ENCODE data around the gene ACSL3. TPM values are rescaled to one million over a fixed set of nuclear protein-coding genes. Genes with fewer than 3 reads are reported as not detected.
A peak's percentile ranks its signal among the peaks of the same experiment; 100 is the strongest.

ACSL3 gene
- total RNA-seq, 4 donors from 2014 or later: 31.1 to 56.3 (median 52.5) TPM

- H3K4me3 ChIP-seq: no peak overlapping the region
- no peak for DNase-seq (ENCODE audit: extremely low spot score)
- intact Hi-C loops (cut with DNase I): loop anchor here (5.0 kb wide), 1 partner anchor 216 kb away; no protein-coding TSS in a partner anchor
- H3K4me1 ChIP-seq: peaks cover 32 to 73% (median 59%) of the 10 kb centered on the region in 4 donors
- TF ChIP-seq, protein P1, sequence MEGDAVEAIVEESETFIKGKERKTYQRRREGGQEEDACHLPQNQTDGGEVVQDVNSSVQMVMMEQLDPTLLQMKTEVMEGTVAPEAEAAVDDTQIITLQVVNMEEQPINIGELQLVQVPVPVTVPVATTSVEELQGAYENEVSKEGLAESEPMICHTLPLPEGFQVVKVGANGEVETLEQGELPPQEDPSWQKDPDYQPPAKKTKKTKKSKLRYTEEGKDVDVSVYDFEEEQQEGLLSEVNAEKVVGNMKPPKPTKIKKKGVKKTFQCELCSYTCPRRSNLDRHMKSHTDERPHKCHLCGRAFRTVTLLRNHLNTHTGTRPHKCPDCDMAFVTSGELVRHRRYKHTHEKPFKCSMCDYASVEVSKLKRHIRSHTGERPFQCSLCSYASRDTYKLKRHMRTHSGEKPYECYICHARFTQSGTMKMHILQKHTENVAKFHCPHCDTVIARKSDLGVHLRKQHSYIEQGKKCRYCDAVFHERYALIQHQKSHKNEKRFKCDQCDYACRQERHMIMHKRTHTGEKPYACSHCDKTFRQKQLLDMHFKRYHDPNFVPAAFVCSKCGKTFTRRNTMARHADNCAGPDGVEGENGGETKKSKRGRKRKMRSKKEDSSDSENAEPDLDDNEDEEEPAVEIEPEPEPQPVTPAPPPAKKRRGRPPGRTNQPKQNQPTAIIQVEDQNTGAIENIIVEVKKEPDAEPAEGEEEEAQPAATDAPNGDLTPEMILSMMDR (IDR thresholded peaks at IDR 0.05): no peak
- TF ChIP-seq POLR2A (IDR thresholded peaks at IDR 0.05; ENCODE audit: low read depth) (no peak), EP300 (IDR thresholded peaks at IDR 0.05) (no peak)
- no peaks in the 10 kb centered on the region for H3K27me3 ChIP-seq
- 90% methylated on average over 10 of the region's 10 CpGs for WGBS
- peaks cover 0 to 26% (median 18%) of the 10 kb centered on the region in 4 donors for H3K36me3 ChIP-seq
- H3K27ac ChIP-seq (replicated peaks in 1 of 4): no peak overlapping the region
- H3K9me3 ChIP-seq: no peaks in the 10 kb centered on the region
Observed at GRCh38 chr2:222907790-222908441, 47.1 kb downstream of the ACSL3 start.

DNA sequence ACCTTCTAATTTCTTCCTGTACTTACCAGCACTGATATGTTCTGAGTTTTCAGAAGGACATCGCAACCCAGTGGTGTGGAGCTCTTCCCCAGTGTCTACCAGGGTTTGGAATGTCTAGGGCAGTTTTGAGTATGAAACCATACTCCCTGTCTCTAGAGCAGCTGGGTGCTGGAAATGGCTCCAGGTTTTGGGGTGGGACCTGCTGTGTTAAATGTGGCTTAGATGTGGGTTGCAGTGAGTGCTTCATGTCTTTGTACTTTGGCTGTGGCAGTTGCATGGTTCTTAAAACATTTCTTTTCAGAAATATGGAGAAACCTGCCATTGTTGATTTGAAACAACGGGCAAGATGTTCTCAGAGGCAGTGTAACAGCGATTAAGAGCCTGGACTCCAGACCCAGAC, 48.5 kb downstream of the ACSL3 start:
- Histone ChIP-seq H3K4me1 (peaks cover 40 to 71% (median 61%) of the 10 kb centered on the region in 4 donors), H3K36me3 (peaks cover 0 to 26% (median 18%) of the 10 kb centered on the region in 4 donors), H3K9me3 (no peaks in the 10 kb centered on the region), H3K4me3 (no peak overlapping the region), H3K27me3 (no peaks in the 10 kb centered on the region), H3K27ac (replicated peaks in 1 of 4) (no peak overlapping the region)
- TF ChIP-seq EP300 (IDR thresholded peaks at IDR 0.05): no peak
- TF ChIP-seq POLR2A (IDR thresholded peaks at IDR 0.05; ENCODE audit: low read depth): no peak
- TF ChIP-seq, protein P1 (IDR thresholded peaks at IDR 0.05): no peak
- no peak for TF ChIP-seq POLR2AphosphoS5 (IDR thresholded peaks at IDR 0.05)
- WGBS: 91% methylated on average over 3 of the region's 3 CpGs
- no peak for DNase-seq (ENCODE audit: extremely low spot score)
- intact Hi-C loops (cut with DNase I): loop anchor here (5.0 kb wide), 1 partner anchor 217 kb away; no protein-coding TSS in a partner anchor

GRCh38 chr2:222912117-222912516, 51.3 kb downstream of the ACSL3 start:
- Histone ChIP-seq H3K9me3 (no peaks in the 10 kb centered on the region), H3K27ac (replicated peaks in 1 of 4) (peak overlapping the region in 1 of 4 donors; percentile 3), H3K27me3 (no peaks in the 10 kb centered on the region), H3K36me3 (peaks cover 0 to 32% (median 20%) of the 10 kb centered on the region in 4 donors), H3K4me3 (no peak overlapping the region), H3K4me1 (peaks cover 22 to 49% (median 38%) of the 10 kb centered on the region in 4 donors)
- TF ChIP-seq POLR2AphosphoS5 (IDR thresholded peaks at IDR 0.05) (no peak), EP300 (IDR thresholded peaks at IDR 0.05) (no peak), POLR2A (IDR thresholded peaks at IDR 0.05; ENCODE audit: low read depth) (no peak)
- TF ChIP-seq, protein P1 (IDR thresholded peaks at IDR 0.05): no peak
- intact Hi-C loops (cut with DNase I): no loop called here
- WGBS: 56% methylated on average over 2 of the region's 2 CpGs
- no peak for DNase-seq (ENCODE audit: extremely low spot score)

GRCh38 chr2:222912776-222913175, 51.9 kb downstream of the ACSL3 start:
- peak overlapping the region in 2 of 4 donors; percentile 38 to 42 for H3K27ac ChIP-seq (replicated peaks in 1 of 4)
- 54% methylated on average over 3 of the region's 3 CpGs for WGBS
- peaks cover 0 to 32% (median 20%) of the 10 kb centered on the region in 4 donors for H3K36me3 ChIP-seq
- intact Hi-C loops (cut with DNase I): no loop called here
- no peaks in the 10 kb centered on the region for H3K9me3 ChIP-seq
- TF ChIP-seq EP300 (IDR thresholded peaks at IDR 0.05) (no peak), POLR2AphosphoS5 (IDR thresholded peaks at IDR 0.05) (no peak), POLR2A (IDR thresholded peaks at IDR 0.05; ENCODE audit: low read depth) (no peak)
- TF ChIP-seq, protein P1 (IDR thresholded peaks at IDR 0.05): no peak
- H3K4me3 ChIP-seq: no peak overlapping the region
- H3K4me1 ChIP-seq: peaks cover 20 to 47% (median 35%) of the 10 kb centered on the region in 4 donors
- no peak for DNase-seq (ENCODE audit: extremely low spot score)
- no peaks in the 10 kb centered on the region for H3K27me3 ChIP-seq
